T-helper 1 cell treated with Interleukin-12 subunit alpha and Interleukin-12 subunit beta and Interleukin-4 antibody, amounts not matched to agents 30 ng/mL and 1 ng/mL, for 36 hours (primary cell): ENCODE results near the gene TPSG1. TPM values are rescaled to one million over a fixed set of nuclear protein-coding genes. Genes with fewer than 3 reads are reported as not detected.
"Not testable (repeated sequence)": the region's sequence is repeated elsewhere in the genome, so short reads cannot be mapped to it uniquely, and the experiment has no call there.

Experiments
- intact Hi-C: fragments of 100-400 bp; cut with micrococcal nuclease; formaldehyde crosslinking; loops from one replicate; pipeline ENCODE4 v1.15.1; 2024
- total RNA-seq: library from RNA; stranded (reverse); gene quantifications from 2 replicates; pipeline ENCODE4 v1.2.3, GENCODE V29; 2022

Gene TPSG1
- total RNA-seq, 1 donor from 2014 or later = not detected

DNA sequence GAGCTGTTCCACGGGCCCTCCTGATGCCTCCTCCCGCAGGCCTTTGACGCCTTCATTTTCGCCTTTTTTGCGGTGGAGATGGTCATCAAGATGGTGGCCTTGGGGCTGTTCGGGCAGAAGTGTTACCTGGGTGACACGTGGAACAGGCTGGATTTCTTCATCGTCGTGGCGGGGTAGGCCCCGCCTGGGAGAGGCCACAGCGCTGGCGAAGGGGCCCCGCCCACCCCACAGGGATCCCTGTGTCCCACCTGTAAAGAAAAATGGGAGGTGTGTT is 29.7 kb downstream of the TPSG1 start:
- intact Hi-C loops = loop anchor here (1.0 kb wide), 1 partner anchor 89 kb away; no protein-coding TSS in a partner anchor

DNA sequence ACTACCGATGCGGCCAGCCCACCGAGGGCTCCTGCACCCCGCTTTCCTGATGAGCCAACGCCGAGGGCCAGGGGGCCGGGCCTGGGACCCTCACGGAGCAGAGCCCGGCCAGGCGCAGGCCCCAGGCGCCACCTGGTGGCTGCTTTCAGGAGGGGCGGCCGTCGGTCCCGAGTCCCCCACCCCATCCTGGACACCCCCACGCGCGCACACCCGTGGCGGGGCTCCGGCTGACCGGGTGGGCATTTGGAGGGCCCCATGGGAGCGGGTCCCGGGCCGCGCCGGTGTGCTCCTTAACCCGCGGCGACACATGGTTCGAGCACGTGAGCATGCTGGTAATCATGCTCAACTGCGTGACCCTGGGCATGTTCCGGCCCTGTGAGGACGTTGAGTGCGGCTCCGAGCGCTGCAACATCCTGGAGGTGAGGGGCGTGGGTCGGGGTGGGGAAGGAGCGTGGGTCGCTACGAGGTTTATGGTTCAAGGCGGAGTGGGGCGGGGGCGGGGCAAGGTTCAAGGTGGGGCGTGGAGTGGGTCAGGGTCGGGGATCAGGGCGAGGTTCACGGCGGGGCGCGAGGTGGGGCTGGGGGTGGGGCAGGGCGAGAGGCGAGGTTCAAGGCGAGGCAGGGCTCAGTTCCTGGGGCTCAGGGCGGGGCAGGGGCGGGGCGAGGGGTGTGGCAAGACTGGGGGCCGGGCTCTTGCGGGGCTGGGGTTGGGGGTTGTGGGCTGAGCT is 30.2 kb downstream of the TPSG1 start:
- intact Hi-C loops = loop anchor here (1.0 kb wide), 1 partner anchor 89 kb away; no protein-coding TSS in a partner anchor

DNA sequence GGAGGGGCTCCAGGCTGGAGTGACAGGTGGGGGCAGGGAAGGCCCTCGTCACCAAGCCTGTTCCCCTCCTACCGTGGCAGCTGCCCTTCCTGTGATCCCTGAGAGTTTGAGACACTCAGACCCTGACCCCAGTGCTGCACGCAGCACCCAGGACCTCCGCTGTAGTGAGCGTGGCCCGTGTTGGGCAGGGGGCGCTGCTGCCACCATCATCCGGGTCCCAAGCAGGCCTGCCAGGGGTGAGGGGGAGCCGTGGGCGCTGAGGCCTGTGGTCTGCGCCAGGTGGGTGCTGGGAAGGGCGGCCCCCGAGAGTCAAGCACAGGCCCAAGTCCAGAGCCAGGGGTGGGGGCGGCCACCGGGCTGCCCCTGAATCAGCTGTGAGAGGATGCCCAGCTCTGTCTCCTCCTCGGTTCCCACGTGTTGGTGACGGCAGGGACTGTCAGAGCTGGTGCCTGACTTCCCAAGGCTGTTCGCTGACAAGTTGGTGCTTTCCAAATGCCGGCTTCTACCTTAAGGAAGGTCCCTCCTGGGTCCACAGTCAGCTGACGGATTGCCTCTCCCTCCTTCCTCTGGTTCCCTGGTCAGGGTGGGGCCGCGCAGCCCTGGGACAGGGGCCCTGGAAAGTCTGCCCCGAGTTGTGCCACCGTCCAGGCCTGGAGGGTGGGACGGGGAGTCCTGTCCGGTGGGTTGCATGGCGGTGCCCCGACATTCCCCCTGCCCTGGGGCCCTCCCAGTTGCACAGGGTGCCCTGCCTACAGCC is 31.1 kb downstream of the TPSG1 start:
- intact Hi-C loops = no loop called here

DNA sequence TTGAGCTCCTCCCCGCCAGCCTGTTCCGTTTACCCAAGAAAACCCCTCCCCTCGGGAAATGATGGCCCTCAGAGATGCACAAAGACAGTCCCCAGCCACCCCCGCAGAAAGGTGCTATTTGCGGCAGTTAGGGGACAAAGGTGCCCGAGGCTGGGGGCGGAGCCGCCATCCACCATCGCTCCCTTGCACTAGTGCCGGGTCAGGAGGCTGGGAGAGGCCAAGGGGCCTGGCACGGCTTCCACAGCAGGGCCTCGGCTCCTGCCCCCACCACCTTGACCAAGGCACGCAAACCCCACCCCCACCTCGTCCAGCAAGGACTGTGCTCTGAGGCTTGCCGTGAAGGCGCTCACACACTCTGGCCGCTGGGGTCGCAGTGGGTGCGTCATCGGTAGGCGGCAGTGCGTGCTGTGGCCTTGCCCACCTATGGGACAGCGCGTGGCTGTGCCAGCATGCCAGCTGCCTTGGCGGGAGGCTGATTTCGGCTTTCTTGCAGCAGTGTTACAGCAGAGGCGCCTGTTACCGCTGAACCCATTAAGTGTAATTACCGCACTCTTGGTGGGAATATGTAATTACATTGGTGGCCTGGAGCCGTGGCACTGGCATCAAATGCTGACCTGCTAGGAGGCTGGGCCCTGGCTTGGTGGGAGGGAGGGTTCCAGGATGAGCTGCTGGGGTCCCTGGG is 31.8 kb downstream of the TPSG1 start:
- intact Hi-C loops = no loop called here

DNA sequence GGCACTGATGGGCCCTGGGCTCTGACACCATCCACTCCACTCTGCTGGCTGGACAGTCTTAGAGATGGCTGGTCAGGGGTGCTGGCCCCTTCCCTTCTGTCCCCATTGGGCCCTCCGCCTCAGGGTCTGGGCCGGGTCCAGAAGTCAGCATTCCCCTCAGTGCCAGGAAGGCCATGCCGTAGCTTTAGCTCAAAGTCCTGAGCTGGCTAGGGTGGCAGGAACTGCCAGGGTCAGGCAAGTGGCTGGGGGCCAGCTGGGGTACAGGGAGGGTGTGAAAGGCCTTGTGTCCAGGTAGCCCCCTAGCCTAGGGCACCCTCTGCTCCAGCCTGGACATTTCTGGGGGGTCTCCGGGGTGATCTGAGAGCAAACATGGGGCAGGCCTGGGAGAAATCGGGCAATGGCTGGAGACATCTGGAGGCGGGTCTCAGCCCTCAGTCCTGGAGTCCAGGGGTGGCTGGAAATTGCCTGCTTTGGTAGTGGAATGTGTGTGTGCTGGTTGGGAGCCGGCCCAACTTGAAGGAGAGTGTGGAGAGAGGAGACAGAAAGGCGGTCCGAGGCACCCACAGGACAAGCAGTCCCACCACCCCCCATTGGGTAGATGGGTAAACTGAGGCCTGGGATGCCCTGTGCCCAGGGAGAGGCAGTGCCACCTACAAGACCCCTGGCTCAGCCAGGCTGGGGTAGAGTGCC is 32.5 kb downstream of the TPSG1 start:
- intact Hi-C loops = no loop called here

DNA sequence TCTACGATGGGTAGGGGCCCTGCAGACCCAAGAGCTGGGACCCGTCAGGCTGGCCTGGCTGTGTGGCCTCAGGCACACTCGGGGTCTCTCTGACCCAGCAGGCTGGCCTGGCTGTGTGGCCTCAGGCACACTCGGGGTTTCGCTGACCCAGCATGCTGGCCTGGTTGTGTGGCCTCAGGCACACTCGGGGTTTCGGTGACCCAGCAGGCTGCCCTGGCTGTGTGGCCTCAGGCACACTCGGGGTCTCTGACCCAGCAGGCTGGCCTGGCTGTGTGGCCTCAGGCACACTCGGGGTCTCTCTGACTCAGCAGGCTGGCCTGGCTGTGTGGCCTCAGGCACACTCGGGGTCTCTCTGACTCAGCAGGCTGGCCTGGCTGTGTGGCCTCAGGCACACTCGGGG is 34.3 kb downstream of the TPSG1 start:
- intact Hi-C loops = not testable (repeated sequence)

DNA sequence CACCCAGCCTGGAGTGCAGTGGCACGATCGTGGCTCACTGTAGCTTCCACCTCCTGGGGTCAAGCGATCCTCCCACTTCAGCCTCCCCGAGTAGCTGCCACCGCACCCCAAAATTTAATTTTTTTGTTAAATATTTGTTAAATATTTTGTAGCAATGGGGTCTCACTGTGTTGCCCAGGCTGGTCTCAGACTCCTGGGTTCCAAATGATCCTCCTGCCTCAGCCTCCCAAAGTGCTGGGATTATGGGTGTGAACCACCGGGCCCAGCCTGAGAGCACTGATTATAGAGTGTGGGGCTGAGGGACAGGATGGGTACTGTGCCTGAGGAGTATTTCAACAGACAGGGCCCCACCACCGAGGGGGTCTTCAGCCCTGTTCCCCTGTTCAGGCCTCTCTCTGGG is 35.6 kb downstream of the TPSG1 start:
- intact Hi-C loops = no loop called here

DNA sequence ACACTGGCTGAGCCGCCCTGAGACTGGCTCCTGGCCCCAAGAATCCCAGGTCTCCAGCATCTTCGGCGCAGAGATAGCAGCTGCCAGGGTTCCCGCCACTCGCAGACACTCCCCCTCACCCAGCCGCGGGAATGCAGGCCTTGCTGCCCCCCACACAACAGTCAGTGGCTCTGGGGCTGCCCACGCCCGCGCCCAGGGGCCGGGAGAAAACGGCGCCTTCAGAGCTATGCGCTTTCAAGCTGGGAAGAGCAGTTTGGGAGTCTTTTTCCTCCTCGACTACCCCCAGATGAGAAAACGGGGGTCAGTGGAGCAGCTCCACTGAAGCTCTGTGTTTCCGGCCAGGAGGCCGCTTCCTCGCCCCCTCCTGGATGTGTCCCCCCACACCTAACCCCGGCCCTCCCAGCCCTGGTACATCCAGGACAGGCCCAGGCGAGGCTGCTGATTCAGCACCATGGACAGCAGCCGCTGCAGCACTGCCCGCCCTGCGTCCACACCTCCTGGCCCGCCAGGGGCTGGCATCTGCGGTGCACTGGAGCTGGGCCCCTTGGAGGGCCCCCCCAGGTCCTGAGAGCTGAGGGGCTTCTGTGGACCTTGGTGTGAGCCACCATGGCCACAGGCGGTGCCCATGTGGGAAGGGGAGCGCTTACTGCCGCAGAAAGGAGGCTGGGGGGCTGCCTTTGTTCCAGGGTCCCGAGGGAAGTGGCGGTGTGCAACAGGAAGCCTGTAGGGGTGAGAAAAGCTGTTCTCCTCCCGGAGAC is 36.5 kb downstream of the TPSG1 start:
- intact Hi-C loops = no loop called here

DNA sequence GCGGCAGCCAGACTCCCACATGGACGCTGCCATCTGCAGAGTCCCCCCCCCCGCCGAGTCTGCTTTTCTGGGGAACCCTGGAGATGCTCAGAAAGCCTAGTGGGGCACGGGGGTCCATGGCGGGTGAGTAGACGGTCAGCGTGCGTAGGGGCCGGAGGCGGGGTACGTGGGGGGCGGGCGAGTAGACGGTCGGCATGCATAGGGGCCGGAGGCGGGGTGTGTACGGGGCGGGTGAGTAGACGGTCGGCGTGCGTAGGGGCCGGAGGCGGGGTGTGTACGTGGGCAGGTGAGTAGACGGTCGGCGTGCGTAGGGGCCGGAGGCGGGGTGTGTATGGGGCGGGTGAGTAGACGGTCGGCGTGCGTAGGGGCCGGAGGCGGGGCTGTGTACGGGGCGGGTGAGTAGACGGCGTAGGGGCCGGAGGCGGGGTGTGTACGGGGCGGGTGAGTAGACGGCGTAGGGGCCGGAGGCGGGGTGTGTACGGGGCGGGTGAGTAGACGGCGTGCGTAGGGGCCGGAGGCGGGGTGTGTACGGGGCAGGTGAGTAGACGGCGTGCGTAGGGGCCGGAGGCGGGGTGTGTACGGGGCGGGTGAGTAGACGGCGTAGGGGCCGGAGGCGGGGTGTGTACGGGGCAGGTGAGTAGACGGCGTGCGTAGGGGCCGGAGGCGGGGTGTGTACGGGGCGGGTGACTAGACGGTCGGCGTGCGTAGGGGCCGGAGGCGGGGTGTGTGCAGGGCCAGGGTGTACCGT is 39.4 kb downstream of the TPSG1 start:
- intact Hi-C loops = not testable (repeated sequence)

DNA sequence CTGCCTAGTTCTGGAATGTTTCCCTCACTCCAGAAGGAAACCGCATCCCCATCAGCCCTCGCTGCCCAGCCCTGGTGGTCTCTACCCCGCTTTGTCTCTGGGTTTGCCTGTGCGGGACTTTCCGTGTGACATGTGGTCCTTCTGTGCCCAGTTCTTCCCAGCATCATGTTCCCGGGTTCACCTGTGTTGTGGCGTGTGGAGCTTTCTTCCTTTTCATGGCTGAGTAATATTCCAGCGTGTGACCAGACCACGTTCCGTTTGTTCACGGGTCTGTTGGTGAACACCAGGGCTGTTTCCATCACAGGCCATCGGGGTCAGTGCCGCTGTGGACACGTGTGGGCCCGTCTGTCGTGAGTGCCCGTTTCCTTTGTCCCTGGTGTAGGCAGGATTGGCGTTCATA is 40.1 kb downstream of the TPSG1 start:
- intact Hi-C loops = no loop called here

DNA sequence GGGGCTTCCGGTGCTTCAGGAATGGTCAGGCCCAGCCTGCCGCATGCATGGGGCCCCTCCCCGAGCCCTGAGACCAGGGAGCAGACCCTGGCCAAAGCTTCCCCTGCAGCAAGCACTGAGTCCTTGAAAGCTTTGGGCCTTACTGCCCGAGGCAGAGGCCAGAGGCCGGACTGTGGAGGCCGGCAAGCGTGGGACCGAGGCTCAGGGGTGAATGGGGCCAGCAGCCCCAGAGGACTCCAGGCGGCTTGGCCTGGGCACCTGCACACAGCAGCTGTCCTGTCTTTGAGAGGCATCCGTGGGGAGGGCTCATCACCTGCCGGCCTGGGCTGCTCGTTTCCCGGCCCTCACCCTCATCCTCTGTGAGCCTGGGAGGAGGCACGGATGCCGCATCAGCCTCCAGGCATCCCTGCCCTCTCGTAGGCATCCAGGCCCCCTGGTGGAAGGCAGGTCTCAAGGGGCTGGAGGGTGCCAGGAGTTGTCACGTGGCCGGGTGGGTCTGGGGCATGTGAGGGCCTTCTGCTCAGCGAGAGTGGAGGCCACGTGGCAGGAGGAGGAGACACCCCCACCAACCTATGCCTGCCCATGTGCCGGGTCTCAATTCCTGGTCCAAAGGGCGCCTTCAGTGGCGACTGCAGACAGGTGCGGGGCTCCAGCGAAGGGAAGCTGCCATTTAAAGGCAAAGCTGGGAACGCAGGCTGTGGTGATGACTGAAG is 40.8 kb downstream of the TPSG1 start:
- intact Hi-C loops = no loop called here

DNA sequence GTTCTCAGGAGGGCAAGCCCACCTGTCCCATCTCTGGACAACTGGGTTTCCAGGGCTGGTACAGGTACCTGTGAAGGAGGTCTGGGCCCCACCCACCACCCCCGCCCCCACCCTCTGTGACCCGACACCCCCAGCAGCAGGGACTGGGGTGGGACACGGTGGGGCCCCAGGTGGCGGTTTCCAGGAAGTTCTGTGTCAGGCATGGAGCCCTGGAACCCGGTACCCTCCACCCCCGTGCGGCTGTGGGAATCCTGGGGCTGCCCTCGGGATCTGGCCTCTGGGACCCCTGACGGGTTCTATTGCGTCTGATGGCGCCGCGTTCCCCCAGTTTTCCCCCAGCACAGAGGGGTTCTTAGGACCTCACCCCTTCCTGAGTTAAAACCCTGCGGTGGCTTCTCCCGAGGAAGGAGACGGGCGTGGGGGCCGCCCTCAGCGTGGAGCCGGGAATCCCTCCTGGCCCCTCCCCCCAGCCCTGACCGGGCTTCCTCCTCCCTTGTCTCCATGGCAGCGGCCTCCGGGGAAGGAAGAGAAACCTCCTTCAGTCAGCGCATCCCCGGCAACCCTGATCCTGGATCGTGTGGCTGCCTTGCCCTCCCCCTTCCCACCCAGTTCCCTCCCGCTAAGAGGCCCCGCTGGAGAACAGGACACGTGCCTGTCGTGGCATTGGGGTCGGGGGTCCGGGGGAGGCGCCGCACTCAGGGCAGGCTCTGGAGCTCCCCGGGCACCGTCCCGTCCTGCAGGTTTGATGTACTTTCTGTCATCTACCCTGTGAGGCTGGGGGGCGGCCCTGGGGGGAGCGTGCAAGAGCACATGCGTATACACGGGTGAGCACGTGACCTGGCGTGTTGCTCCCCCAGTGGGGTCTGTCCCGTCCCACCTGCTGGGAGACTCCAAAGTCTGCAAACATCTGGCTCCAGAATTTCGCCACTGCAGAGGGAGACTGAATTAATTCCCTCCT is 41.8 kb downstream of the TPSG1 start:
- intact Hi-C loops = no loop called here

DNA sequence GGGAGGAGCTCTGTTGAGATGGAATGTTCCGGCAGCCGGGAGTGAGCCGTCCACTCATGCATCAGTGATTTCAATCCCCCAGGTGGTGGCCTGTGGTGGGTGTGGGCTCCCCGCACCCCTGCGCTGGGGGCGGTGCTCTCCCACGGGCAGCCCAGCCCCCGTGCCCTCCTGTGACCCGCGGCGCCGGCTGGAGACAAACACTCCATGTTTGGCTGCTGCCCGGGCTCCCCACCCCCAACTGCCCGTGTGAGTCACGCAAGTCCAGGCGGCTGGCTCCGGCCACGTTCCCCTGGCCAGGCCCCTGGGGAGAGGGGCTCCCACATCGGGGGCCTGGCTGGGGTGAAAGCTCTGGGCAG is 42.8 kb downstream of the TPSG1 start:
- intact Hi-C loops = no loop called here

DNA sequence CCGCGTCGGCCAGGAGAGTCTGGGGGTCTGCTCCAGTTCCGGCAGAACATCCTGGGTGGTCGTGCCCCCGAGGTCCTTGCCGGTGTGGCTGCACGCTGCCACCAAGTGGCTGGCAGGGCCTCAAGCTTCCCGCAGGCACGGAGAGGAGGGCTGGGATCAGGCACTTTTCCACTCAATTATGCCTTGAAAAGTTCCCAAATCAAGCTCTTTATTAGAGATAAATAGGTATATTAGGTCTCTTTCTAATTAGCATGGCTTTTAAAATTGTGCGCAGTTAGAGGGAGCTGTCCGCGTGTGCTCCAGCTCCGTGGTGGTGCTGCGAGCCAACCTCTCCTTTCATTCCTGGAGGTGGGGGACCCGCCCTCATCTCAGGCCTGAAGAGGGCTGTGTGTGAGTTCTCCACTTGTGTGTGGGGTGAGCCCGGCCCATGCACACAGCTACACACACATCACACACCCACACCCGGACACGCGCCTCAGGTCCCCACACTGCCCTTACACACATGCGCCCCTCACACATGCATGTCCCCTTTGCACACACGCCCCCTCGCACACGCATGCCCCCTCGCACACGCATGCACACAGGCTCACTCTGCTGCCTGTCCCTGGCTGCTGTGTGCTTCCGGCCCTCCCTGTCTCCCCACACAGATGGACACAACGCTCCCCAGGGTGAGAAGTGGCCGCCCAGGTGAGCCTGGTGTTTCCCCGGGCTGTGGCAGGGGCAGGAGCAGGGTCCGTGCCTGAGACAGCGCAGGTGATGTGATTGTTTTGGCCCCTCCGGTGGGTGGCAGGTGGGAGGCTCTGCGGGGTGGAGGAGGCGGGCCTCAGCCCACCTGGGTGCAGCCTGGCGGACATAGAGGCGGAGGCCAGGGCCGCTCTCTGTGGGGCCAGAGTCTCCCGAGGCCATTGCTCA is 43.4 kb downstream of the TPSG1 start:
- intact Hi-C loops = no loop called here

DNA sequence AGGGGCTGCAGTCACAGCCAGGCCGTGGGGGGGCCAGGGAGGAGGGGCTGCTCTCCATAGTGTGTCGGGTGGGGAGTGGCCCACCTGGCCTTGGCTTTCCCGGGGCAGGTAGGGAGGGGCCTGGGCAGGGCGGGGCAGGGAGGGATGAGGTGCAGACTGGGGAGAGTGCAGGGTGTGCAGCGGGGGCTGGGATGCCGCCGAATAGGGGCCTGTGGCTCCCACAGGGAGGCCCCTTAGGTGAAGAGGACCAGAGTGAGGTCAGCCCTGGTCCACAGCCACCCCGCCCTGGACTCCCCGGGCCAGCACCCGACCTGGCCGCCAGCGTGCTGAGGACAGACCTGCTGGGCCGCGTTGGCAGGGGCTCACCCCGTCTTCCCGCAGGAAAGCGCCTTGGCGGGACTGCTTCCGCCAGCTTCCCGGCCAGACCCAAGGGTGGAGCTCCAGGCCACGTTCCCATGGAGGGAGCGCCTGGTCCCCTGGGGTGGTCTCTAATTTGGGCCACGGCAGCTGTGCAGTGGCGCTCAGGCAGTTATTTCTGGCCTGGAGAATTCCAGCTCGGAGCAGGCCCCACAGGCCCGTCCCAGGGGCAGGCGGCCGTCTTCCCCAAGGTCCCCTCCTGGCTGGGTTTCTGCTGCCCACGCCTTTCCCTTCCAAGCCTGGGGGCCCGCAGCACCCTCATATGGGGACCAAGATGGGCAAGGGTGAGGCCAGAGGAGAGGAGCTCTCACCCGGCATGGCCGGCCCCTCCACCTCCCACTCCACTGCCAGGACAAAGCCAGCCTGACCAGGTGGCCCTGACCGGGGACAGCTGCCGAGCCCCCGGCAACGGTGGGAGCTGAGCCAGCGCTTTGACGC is 44.3 kb downstream of the TPSG1 start:
- intact Hi-C loops = no loop called here

DNA sequence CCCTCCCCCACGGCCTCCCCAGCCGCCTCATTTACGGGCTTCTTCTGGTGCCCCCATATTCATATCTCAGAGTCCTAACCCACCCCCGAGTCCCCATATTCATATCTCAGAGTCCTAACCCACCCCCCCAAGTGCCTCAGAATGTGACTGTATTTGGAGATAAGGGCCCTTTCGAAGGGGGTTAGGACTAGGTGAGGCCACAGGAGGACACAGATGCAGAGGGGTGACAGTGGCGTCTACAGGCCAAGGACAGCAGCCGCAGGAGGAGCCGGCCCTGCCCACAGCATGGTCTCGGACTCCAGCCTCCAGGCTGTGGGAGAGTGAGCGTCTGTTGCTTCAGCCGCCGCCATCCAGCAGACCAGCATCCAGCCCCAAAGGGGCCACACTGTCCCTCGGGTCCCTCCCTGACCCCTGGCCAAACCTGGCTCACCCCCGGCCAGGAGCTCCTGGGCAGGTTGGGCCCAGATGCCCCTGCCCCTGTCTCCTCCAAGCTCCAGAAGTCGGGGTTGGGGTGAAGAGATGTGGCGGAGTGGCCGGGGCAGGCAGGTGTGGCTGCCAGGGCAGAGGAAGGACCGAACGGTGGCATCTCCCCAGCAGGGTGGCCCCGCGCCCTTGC is 46.7 kb downstream of the TPSG1 start:
- intact Hi-C loops = no loop called here
